ENCODE results near the gene RRAGB. TPM values are rescaled to one million over a fixed set of nuclear protein-coding genes. Genes with fewer than 3 reads are reported as not detected.

RRAGB gene
- total and polyA plus RNA-seq, 2 experiments from 2014 or later, result 6.0 to 7.9 TPM

DNA sequence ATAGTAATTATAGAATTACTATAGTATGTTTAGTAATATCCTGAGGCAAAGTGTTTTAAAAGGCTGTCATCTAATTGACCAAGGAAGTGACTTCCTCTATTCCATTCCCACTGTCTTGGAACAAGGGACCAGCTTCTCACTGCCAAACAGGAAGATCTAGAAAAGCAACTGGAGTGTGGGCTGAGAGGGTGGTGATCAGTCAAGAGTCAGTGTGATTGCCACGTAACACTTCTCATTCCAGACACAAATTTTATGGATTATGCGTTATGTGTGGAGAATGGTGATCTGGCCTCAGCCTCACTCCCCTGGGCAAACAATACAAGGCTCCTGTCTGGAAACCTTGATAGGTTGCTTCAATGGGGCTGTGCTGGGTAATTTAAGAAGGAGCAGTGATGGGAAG is 60.0 kb downstream of the RRAGB start:
- Mint-ChIP-seq H3K4me1 (peaks cover 3% of the 10 kb centered on the region; the same call in 1 of the 3 replicates), H3K9me3 (no peaks in the 10 kb centered on the region; the same call in 2 of the 3 replicates), H3K27ac (no peak overlapping the region), H3K4me3 (no peak overlapping the region), H3K36me3 (ENCODE audit: low read depth) (no peaks in the 10 kb centered on the region), H3K27me3 (ENCODE audit: insufficient read depth, low read depth, poor library complexity) (peaks cover 2% of the 10 kb centered on the region)
- Histone ChIP-seq H3K27me3 (ENCODE audit: insufficient read depth) (no peaks in the 10 kb centered on the region), H3K4me1 (ENCODE audit: insufficient read depth) (no peaks in the 10 kb centered on the region), H3K79me2 (replicated peaks; ENCODE audit: insufficient read depth) (no peaks in the 10 kb centered on the region), H4K20me1 (replicated peaks; ENCODE audit: insufficient read depth) (no peaks in the 10 kb centered on the region), H2AFZ (no peak overlapping the region), H3F3A (replicated peaks; ENCODE audit: low read depth) (no peaks in the 10 kb centered on the region), H3K36me3 (ENCODE audit: insufficient read depth) (no peaks in the 10 kb centered on the region), H3K4me3 (no peak overlapping the region), H3K9me2 (ENCODE audit: insufficient read depth) (no peaks in the 10 kb centered on the region), H3K27ac (ENCODE audit: low read depth) (no peak overlapping the region), H3K4me2 (no peak overlapping the region)
- no peak for DNase-seq (ENCODE audit: low spot score)
- ATAC-seq, result no peak
- TF ChIP-seq ZNF331 (CRISPR knock-in tag; IDR thresholded peaks at IDR 0.05; ENCODE audit: low read depth) (no peak), CREB1 (CRISPR knock-in tag; IDR thresholded peaks at IDR 0.05; ENCODE audit: low read depth) (no peak), POLR2AphosphoS5 (IDR thresholded peaks at IDR 0.05; ENCODE audit: low read depth) (no peak), NANOG (IDR thresholded peaks at IDR 0.05; ENCODE audit: borderline replicate concordance) (no peak)
- TF ChIP-seq, protein P1, sequence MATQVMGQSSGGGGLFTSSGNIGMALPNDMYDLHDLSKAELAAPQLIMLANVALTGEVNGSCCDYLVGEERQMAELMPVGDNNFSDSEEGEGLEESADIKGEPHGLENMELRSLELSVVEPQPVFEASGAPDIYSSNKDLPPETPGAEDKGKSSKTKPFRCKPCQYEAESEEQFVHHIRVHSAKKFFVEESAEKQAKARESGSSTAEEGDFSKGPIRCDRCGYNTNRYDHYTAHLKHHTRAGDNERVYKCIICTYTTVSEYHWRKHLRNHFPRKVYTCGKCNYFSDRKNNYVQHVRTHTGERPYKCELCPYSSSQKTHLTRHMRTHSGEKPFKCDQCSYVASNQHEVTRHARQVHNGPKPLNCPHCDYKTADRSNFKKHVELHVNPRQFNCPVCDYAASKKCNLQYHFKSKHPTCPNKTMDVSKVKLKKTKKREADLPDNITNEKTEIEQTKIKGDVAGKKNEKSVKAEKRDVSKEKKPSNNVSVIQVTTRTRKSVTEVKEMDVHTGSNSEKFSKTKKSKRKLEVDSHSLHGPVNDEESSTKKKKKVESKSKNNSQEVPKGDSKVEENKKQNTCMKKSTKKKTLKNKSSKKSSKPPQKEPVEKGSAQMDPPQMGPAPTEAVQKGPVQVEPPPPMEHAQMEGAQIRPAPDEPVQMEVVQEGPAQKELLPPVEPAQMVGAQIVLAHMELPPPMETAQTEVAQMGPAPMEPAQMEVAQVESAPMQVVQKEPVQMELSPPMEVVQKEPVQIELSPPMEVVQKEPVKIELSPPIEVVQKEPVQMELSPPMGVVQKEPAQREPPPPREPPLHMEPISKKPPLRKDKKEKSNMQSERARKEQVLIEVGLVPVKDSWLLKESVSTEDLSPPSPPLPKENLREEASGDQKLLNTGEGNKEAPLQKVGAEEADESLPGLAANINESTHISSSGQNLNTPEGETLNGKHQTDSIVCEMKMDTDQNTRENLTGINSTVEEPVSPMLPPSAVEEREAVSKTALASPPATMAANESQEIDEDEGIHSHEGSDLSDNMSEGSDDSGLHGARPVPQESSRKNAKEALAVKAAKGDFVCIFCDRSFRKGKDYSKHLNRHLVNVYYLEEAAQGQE (IDR thresholded peaks at IDR 0.05; ENCODE audit: unreplicated experiment), result no peak
- TF ChIP-seq, protein P2, sequence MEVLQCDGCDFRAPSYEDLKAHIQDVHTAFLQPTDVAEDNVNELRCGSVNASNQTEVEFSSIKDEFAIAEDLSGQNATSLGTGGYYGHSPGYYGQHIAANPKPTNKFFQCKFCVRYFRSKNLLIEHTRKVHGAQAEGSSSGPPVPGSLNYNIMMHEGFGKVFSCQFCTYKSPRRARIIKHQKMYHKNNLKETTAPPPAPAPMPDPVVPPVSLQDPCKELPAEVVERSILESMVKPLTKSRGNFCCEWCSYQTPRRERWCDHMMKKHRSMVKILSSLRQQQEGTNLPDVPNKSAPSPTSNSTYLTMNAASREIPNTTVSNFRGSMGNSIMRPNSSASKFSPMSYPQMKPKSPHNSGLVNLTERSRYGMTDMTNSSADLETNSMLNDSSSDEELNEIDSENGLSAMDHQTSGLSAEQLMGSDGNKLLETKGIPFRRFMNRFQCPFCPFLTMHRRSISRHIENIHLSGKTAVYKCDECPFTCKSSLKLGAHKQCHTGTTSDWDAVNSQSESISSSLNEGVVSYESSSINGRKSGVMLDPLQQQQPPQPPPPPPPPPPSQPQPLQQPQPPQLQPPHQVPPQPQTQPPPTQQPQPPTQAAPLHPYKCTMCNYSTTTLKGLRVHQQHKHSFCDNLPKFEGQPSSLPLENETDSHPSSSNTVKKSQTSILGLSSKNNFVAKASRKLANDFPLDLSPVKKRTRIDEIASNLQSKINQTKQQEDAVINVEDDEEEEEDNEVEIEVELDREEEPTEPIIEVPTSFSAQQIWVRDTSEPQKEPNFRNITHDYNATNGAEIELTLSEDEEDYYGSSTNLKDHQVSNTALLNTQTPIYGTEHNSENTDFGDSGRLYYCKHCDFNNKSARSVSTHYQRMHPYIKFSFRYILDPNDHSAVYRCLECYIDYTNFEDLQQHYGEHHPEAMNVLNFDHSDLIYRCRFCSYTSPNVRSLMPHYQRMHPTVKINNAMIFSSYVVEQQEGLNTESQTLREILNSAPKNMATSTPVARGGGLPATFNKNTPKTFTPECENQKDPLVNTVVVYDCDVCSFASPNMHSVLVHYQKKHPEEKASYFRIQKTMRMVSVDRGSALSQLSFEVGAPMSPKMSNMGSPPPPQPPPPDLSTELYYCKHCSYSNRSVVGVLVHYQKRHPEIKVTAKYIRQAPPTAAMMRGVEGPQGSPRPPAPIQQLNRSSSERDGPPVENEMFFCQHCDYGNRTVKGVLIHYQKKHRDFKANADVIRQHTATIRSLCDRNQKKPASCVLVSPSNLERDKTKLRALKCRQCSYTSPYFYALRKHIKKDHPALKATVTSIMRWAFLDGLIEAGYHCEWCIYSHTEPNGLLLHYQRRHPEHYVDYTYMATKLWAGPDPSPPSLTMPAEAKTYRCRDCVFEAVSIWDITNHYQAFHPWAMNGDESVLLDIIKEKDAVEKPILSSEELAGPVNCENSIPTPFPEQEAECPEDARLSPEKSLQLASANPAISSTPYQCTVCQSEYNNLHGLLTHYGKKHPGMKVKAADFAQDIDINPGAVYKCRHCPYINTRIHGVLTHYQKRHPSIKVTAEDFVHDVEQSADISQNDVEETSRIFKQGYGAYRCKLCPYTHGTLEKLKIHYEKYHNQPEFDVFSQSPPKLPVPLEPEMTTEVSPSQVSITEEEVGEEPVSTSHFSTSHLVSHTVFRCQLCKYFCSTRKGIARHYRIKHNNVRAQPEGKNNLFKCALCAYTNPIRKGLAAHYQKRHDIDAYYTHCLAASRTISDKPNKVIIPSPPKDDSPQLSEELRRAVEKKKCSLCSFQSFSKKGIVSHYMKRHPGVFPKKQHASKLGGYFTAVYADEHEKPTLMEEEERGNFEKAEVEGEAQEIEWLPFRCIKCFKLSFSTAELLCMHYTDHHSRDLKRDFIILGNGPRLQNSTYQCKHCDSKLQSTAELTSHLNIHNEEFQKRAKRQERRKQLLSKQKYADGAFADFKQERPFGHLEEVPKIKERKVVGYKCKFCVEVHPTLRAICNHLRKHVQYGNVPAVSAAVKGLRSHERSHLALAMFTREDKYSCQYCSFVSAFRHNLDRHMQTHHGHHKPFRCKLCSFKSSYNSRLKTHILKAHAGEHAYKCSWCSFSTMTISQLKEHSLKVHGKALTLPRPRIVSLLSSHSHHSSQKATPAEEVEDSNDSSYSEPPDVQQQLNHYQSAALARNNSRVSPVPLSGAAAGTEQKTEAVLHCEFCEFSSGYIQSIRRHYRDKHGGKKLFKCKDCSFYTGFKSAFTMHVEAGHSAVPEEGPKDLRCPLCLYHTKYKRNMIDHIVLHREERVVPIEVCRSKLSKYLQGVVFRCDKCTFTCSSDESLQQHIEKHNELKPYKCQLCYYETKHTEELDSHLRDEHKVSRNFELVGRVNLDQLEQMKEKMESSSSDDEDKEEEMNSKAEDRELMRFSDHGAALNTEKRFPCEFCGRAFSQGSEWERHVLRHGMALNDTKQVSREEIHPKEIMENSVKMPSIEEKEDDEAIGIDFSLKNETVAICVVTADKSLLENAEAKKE (CRISPR knock-in tag; IDR thresholded peaks at IDR 0.05), result no peak
- TF ChIP-seq, protein P3, sequence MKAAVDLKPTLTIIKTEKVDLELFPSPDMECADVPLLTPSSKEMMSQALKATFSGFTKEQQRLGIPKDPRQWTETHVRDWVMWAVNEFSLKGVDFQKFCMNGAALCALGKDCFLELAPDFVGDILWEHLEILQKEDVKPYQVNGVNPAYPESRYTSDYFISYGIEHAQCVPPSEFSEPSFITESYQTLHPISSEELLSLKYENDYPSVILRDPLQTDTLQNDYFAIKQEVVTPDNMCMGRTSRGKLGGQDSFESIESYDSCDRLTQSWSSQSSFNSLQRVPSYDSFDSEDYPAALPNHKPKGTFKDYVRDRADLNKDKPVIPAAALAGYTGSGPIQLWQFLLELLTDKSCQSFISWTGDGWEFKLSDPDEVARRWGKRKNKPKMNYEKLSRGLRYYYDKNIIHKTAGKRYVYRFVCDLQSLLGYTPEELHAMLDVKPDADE (IDR thresholded peaks at IDR 0.05), result no peak
- TF ChIP-seq, protein P4, sequence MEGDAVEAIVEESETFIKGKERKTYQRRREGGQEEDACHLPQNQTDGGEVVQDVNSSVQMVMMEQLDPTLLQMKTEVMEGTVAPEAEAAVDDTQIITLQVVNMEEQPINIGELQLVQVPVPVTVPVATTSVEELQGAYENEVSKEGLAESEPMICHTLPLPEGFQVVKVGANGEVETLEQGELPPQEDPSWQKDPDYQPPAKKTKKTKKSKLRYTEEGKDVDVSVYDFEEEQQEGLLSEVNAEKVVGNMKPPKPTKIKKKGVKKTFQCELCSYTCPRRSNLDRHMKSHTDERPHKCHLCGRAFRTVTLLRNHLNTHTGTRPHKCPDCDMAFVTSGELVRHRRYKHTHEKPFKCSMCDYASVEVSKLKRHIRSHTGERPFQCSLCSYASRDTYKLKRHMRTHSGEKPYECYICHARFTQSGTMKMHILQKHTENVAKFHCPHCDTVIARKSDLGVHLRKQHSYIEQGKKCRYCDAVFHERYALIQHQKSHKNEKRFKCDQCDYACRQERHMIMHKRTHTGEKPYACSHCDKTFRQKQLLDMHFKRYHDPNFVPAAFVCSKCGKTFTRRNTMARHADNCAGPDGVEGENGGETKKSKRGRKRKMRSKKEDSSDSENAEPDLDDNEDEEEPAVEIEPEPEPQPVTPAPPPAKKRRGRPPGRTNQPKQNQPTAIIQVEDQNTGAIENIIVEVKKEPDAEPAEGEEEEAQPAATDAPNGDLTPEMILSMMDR (conservative IDR thresholded peaks at IDR 0.05; ENCODE audit: low read depth in 2 of 2), result no peak
